B cell (primary cell): ENCODE measurements around the gene FRMD6. TPM values are rescaled to one million over a fixed set of nuclear protein-coding genes. Genes with fewer than 3 reads are reported as not detected.

ENCODE experiments used
- ATAC-seq: fragments of 200-7000 bp; cut with Tn5 transposase; one replicate; pipeline ENCODE4 v1.10.0; 2021; ENCODE audit warnings: low read depth, mild to moderate bottlenecking, moderate number of reproducible peaks, moderate library complexity
- CTCF ChIA-PET: fragments of 350-600 bp; sonication (Branson Sonifier 250); formaldehyde crosslinking; loops from one replicate; lab custom pipeline; 2021; ENCODE audit warnings: antibody characterized with exemption, inconsistent platforms; lab: Charles Lee
- POLR2A ChIA-PET: fragments of 350-600 bp; sonication (Branson Sonifier 250); formaldehyde crosslinking; loops from one replicate; lab custom pipeline; 2021; ENCODE audit warnings: antibody characterized with exemption; lab: Charles Lee
- DNase-seq: peaks from one replicate; pipeline ENCODE4 v3.0.0; 2013
- H2AFZ ChIP-seq: 2 replicates; pipeline ENCODE4 v1.6.1; 2012; ENCODE audit warnings: mild to moderate bottlenecking, low read depth, low read length; ENCODE audit not compliant: insufficient read depth, poor library complexity, severe bottlenecking
- H3K27ac ChIP-seq, 2 donors: 1 replicate in 1 of 2; 2 replicates in 1 of 2; pipeline ENCODE4 v1.5.1; 2012 to 2013; ENCODE audit warnings: low read length in 2 of 2, mild to moderate bottlenecking in 2 of 2, moderate library complexity in 1 of 2
- H3K27me3 ChIP-seq, 4 experiments: fragments of 200-600 bp in 1 of 4; sonication (generic) in 1 of 4; replicated peaks in 1 of 4; 1 replicate in 2 of 4; 2 replicates in 2 of 4; pipeline versions ENCODE4 v1.6.1 to v1.7.0; 2013 to 2016; ENCODE audit warnings: low read length in 3 of 4, mild to moderate bottlenecking in 2 of 4, mixed read lengths in 1 of 4, moderate library complexity in 1 of 4; ENCODE audit not compliant: insufficient read depth in 4 of 4, control insufficient read depth in 3 of 4; ENCODE audit errors: control extremely low read depth in 1 of 4
- H3K36me3 ChIP-seq, 2 experiments: replicated peaks in 1 of 2; 1 replicate in 1 of 2; 2 replicates in 1 of 2; pipeline versions ENCODE4 v1.6.1 to v1.7.1; 2013; ENCODE audit warnings: low read length in 1 of 2; ENCODE audit not compliant: insufficient read depth in 2 of 2, control insufficient read depth in 1 of 2; ENCODE audit errors: control extremely low read depth in 1 of 2, extremely low read depth in 1 of 2
- H3K4me1 ChIP-seq, 2 donors: fragments of 200-600 bp in 1 of 2; sonication (generic) in 1 of 2; 1 replicate in 1 of 2; 2 replicates in 1 of 2; pipeline versions ENCODE4 v1.5.1 to v1.6.1; 2013 to 2017; ENCODE audit warnings: low read length in 2 of 2; ENCODE audit not compliant: control insufficient read depth in 2 of 2, insufficient read depth in 2 of 2
- H3K4me2 ChIP-seq: replicated peaks from 2 replicates; pipeline ENCODE3; 2012; ENCODE audit warnings: mild to moderate bottlenecking, low read depth, low read length; ENCODE audit not compliant: poor library complexity, severe bottlenecking
- H3K4me3 ChIP-seq, 5 experiments: fragments of 200-600 bp in 1 of 5; sonication (generic) in 1 of 5; 1 replicate in 3 of 5; 2 replicates in 2 of 5; pipeline versions ENCODE4 v1.5.1 to v1.7.0; 2011 to 2016; ENCODE audit warnings: low read length in 4 of 5, mild to moderate bottlenecking in 4 of 5, low read depth in 2 of 5, control low read depth in 1 of 5, moderate library complexity in 1 of 5; ENCODE audit not compliant: insufficient read depth in 1 of 5; ENCODE audit errors: control extremely low read depth in 1 of 5, extremely low read depth in 1 of 5
- H3K79me2 ChIP-seq: fragments of 200-600 bp; sonication (generic); one replicate; pipeline ENCODE4 v1.6.0; 2016; ENCODE audit warnings: low read length; ENCODE audit not compliant: control insufficient read depth, insufficient read depth
- H3K9ac ChIP-seq: fragments of 200-600 bp; sonication (generic); 2 replicates; pipeline ENCODE4 v1.6.1; 2017; ENCODE audit warnings: mild to moderate bottlenecking, low read length, moderate library complexity
- H3K9me3 ChIP-seq, 3 donors: one replicate each; pipeline versions ENCODE4 v1.6.1 to v1.7.1; 2013; ENCODE audit warnings: low read length in 2 of 3; ENCODE audit not compliant: control insufficient read depth in 2 of 3, insufficient read depth in 1 of 3; ENCODE audit errors: control extremely low read depth in 1 of 3
- H4K20me1 ChIP-seq: 2 replicates; pipeline ENCODE4 v1.6.0; 2012; ENCODE audit warnings: mild to moderate bottlenecking, low read length; ENCODE audit not compliant: insufficient read depth, control insufficient read depth, poor library complexity, severe bottlenecking
- H3K27ac Mint-ChIP-seq: one replicate; pipeline ENCODE4 v1.8.0; 2021; ENCODE audit warnings: mixed read lengths
- H3K27me3 Mint-ChIP-seq: one replicate; pipeline ENCODE4 v1.8.0; 2021; ENCODE audit warnings: mixed read lengths
- H3K4me1 Mint-ChIP-seq: one replicate; pipeline ENCODE4 v1.8.0; 2021; ENCODE audit warnings: mixed read lengths
- H3K4me3 Mint-ChIP-seq: one replicate; pipeline ENCODE4 v1.8.0; 2021; ENCODE audit warnings: mixed read lengths
- H3K9me3 Mint-ChIP-seq: one replicate; pipeline ENCODE4 v1.8.0; 2022; ENCODE audit warnings: mixed read lengths; ENCODE audit not compliant: insufficient read depth
- EZH2 ChIP-seq: IDR thresholded peaks from 2 replicates; pipeline ENCODE4 v1.6.1; 2012; ENCODE audit warnings: borderline replicate concordance, low read depth, mild to moderate bottlenecking, moderate library complexity, low read length; ENCODE audit not compliant: insufficient read depth, poor library complexity, severe bottlenecking
- WGBS: methylation state at CpG from one replicate; pipeline ENCODE4 v1.1.5; 2013; ENCODE audit warnings: missing lambda C conversion rate; ENCODE audit not compliant: insufficient coverage; 5-methylcytosine and 5-hydroxymethylcytosine counted together
- intact Hi-C: fragments of 100-400 bp; cut with micrococcal nuclease; formaldehyde crosslinking; loops from one replicate; pipeline ENCODE4 v1.10.0; 2022
- polyA plus RNA-seq: library from polyadenylated mRNA; depleted of rRNA; stranded (reverse); fragments of >200 nt; gene quantifications from 2 replicates; pipeline ENCODE4 v1.2.3, GENCODE V29; 2012
- total RNA-seq, 2 donors: library from RNA; stranded (reverse); fragments of 120-200 nt in 1 of 2; gene quantifications; 1 replicate in 1 of 2; 2 replicates in 1 of 2; pipeline versions ENCODE4 v1.2.3 to v1.2.4, GENCODE V29; 2013 to 2022
- TF ChIP-seq, protein P1 (sequence below): fragments of 200-600 bp; IDR thresholded peaks from one replicate; pipeline ENCODE4 v1.8.0; 2022; ENCODE audit warnings: antibody characterized with exemption, mild to moderate bottlenecking

FRMD6 gene
- total and polyA plus RNA-seq, 2 donors (not counting 1 experiment from before 2014, with no cell fraction given), result 0.03 to 0.30 TPM

DNA sequence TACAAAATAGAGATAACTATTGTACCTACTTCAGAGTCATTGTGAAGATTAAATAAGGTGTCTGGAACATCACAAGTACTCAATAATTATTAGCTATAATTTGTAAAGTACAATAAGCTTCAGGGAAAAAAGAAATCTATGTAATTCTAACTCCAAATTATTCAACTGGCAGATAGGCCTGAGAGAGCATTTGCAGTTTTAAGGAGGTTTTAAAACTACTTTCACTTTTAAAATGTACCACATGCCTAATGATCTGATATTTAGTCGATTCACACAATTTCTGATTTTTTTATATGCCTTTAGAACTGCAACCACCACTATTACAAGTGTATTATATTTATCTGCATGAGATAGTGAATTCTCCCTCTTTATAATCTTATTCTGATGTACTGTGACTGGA is 24.9 kb upstream of the FRMD6 start:
- no peak overlapping the region for H3K4me2 ChIP-seq
- ChIA-PET POLR2A (no interaction called here), CTCF (no interaction called here)
- no peaks in the 10 kb centered on the region for H3K9me3 ChIP-seq
- intact Hi-C loops, result no loop called here
- H3K4me1 ChIP-seq, result no peaks in the 10 kb centered on the region
- no peaks in the 10 kb centered on the region for H3K36me3 ChIP-seq
- no peaks in the 10 kb centered on the region for H4K20me1 ChIP-seq
- WGBS, result no CpG with 5 or more reads among the region's 1 CpG
- peaks cover 10% of the 10 kb centered on the region for H3K27me3 Mint-ChIP-seq
- no peak overlapping the region for H3K27ac ChIP-seq
- no peak overlapping the region for H3K9ac ChIP-seq
- peaks cover 7% of the 10 kb centered on the region for H3K4me1 Mint-ChIP-seq
- H3K79me2 ChIP-seq, result no peaks in the 10 kb centered on the region
- peak overlapping the region; percentile 11 for H2AFZ ChIP-seq
- TF ChIP-seq EZH2, result no peak
- TF ChIP-seq, protein P1, sequence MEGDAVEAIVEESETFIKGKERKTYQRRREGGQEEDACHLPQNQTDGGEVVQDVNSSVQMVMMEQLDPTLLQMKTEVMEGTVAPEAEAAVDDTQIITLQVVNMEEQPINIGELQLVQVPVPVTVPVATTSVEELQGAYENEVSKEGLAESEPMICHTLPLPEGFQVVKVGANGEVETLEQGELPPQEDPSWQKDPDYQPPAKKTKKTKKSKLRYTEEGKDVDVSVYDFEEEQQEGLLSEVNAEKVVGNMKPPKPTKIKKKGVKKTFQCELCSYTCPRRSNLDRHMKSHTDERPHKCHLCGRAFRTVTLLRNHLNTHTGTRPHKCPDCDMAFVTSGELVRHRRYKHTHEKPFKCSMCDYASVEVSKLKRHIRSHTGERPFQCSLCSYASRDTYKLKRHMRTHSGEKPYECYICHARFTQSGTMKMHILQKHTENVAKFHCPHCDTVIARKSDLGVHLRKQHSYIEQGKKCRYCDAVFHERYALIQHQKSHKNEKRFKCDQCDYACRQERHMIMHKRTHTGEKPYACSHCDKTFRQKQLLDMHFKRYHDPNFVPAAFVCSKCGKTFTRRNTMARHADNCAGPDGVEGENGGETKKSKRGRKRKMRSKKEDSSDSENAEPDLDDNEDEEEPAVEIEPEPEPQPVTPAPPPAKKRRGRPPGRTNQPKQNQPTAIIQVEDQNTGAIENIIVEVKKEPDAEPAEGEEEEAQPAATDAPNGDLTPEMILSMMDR, result no peak
- DNase-seq, result no peak
- H3K27ac Mint-ChIP-seq, result no peak overlapping the region
- H3K4me3 Mint-ChIP-seq, result no peak overlapping the region
- ATAC-seq, result no peak
- no peaks in the 10 kb centered on the region for H3K27me3 ChIP-seq
- H3K9me3 Mint-ChIP-seq, result no peaks in the 10 kb centered on the region
- no peak overlapping the region for H3K4me3 ChIP-seq

DNA sequence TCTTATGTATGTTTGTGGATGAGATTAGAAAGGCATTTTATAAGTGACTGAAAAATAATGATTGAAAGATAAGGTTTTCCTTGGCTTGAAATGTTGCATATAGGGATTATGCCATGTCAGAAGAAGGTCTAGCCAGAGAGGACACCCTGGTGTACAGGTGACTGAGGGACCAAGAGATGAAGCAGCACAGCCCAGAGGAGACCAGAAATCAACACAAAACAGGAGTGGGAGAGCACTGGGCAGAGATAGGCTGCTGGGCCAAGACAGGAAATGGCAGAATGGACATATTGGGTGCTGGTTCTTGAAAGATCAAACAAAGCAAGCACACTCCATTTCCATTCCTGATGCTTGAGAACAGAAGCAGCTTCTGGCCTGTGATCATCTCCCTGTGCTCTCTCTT is 24.4 kb upstream of the FRMD6 start:
- POLR2A ChIA-PET, result no interaction called here
- H3K4me1 Mint-ChIP-seq, result peaks cover 7% of the 10 kb centered on the region
- peaks cover 15% of the 10 kb centered on the region for H3K27me3 Mint-ChIP-seq

More for the DNA sequence above, 24.4 kb upstream of the FRMD6 start:
- Histone ChIP-seq H3K27me3 (no peaks in the 10 kb centered on the region), H3K4me2 (no peak overlapping the region), H3K27ac (no peak overlapping the region), H3K9ac (no peak overlapping the region), H3K9me3 (no peaks in the 10 kb centered on the region), H3K36me3 (no peaks in the 10 kb centered on the region), H3K4me1 (no peaks in the 10 kb centered on the region), H2AFZ (no peak overlapping the region), H4K20me1 (no peaks in the 10 kb centered on the region), H3K79me2 (no peaks in the 10 kb centered on the region), H3K4me3 (no peak overlapping the region)
- TF ChIP-seq EZH2, result no peak
- TF ChIP-seq, protein P1, result no peak
- Mint-ChIP-seq H3K4me3 (no peak overlapping the region), H3K27ac (no peak overlapping the region), H3K9me3 (no peaks in the 10 kb centered on the region)
- no peak for ATAC-seq
- CTCF ChIA-PET, result no interaction called here
- intact Hi-C loops, result no loop called here
- no peak for DNase-seq
